DND-41 (cell line): ENCODE measurements around the gene HACL1.

Source experiments
- EZH2 ChIP-seq: IDR thresholded peaks from 3 replicates; pipeline ENCODE4 v1.6.1; 2012; ENCODE audit warnings: borderline replicate concordance, low read depth, mild to moderate bottlenecking, moderate library complexity, low read length, inconsistent platforms; ENCODE audit not compliant: severe bottlenecking
- TF ChIP-seq, protein P1 (sequence below): IDR thresholded peaks from 2 replicates; pipeline ENCODE4 v1.5.1; 2012; ENCODE audit warnings: borderline replicate concordance, low read length, moderate library complexity, mild to moderate bottlenecking; ENCODE audit not compliant: poor library complexity, severe bottlenecking; ENCODE audit errors: extremely low read depth

DNA sequence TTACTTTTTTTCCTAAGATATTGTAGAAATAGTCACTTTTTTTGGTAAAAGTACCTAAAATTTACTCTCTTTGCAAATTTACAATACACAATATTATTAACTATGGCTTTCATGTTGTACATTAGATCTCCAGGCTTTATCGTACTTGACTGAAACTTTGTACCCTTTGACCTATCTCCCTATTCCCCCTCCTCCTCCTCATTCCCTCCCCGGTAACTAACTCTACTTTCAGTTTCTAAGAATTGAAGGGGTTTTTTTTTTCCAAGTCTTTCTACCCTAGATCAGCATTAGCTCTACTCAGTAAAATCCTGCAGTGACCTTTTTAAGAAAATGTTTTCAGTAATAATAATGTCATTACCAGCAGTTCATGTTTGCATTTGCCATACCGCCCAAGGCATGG is 10.1 kb downstream of the HACL1 start:
- TF ChIP-seq, protein P1, sequence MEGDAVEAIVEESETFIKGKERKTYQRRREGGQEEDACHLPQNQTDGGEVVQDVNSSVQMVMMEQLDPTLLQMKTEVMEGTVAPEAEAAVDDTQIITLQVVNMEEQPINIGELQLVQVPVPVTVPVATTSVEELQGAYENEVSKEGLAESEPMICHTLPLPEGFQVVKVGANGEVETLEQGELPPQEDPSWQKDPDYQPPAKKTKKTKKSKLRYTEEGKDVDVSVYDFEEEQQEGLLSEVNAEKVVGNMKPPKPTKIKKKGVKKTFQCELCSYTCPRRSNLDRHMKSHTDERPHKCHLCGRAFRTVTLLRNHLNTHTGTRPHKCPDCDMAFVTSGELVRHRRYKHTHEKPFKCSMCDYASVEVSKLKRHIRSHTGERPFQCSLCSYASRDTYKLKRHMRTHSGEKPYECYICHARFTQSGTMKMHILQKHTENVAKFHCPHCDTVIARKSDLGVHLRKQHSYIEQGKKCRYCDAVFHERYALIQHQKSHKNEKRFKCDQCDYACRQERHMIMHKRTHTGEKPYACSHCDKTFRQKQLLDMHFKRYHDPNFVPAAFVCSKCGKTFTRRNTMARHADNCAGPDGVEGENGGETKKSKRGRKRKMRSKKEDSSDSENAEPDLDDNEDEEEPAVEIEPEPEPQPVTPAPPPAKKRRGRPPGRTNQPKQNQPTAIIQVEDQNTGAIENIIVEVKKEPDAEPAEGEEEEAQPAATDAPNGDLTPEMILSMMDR, result no peak
- no peak for TF ChIP-seq EZH2
